Parietal lobe (tissue), 1 donor: ENCODE measurements around the gene SPARCL1. TPM values are rescaled to one million over a fixed set of nuclear protein-coding genes. Genes with fewer than 3 reads are reported as not detected.

Experiments used
- total RNA-seq: library from RNA; depleted of rRNA; stranded (reverse); fragments of >200 nt; gene quantifications from one replicate; pipeline ENCODE4 v1.2.3, GENCODE V29; 2014

SPARCL1 gene, protein sequence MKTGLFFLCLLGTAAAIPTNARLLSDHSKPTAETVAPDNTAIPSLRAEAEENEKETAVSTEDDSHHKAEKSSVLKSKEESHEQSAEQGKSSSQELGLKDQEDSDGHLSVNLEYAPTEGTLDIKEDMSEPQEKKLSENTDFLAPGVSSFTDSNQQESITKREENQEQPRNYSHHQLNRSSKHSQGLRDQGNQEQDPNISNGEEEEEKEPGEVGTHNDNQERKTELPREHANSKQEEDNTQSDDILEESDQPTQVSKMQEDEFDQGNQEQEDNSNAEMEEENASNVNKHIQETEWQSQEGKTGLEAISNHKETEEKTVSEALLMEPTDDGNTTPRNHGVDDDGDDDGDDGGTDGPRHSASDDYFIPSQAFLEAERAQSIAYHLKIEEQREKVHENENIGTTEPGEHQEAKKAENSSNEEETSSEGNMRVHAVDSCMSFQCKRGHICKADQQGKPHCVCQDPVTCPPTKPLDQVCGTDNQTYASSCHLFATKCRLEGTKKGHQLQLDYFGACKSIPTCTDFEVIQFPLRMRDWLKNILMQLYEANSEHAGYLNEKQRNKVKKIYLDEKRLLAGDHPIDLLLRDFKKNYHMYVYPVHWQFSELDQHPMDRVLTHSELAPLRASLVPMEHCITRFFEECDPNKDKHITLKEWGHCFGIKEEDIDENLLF
- 32.2 TPM for total RNA-seq

GRCh38 chr4:87529187-87529586, at the start of gene SPARCL1:
TSS of gene SPARCL1 (minus strand) at chr4:87529376. CDS start at chr4:87499574, 29,802 bp downstream.

Other genes starting within 250 kb of the SPARCL1 start
- gene HSD17B13, start 206.5 kb downstream of the SPARCL1 start, total RNA-seq = 0.94 TPM
- 34.4 TPM for gene HSD17B11, start 138.2 kb downstream of the SPARCL1 start, total RNA-seq
- gene NUDT9, start 106.8 kb downstream of the SPARCL1 start, total RNA-seq = 21.0 TPM
- gene DSPP, start 79.2 kb upstream of the SPARCL1 start, total RNA-seq = under 0.01 TPM
- not detected for gene DMP1, start 120.9 kb upstream of the SPARCL1 start, total RNA-seq